ENCODE data around the gene TRIM32. TPM values are rescaled to one million over a fixed set of nuclear protein-coding genes. Genes with fewer than 3 reads are reported as not detected.

The TRIM32 gene
- total RNA-seq, 1 experiment from 2014 or later, result 20.2 TPM

- in situ Hi-C loops (cut with HindIII; ENCODE audit: low pct_unique_long_range_greater_than_20kb, low sequenced_read_pairs) (no loop called here), intact Hi-C loops (cut with micrococcal nuclease; ENCODE audit: unreplicated experiment) (no loop called here)
- Histone ChIP-seq H3K27me3 (ENCODE audit: control insufficient read depth, insufficient read depth, low read length) (no peaks in the 10 kb centered on the region), H3K4me3 (ENCODE audit: low read depth in 2 of 2, low read length in 2 of 2) (no peak overlapping the region), H3K36me3 (ENCODE audit: control insufficient read depth, insufficient read depth, low read length) (no peaks in the 10 kb centered on the region), H3K9me3 (ENCODE audit: control insufficient read depth, insufficient read depth, low read depth, low read length) (no peaks in the 10 kb centered on the region), H3K27ac (ENCODE audit: low read length) (no peak overlapping the region), H3K4me1 (ENCODE audit: control insufficient read depth, insufficient read depth, low read length) (no peaks in the 10 kb centered on the region; the same call in 1 of the 2 replicates)
- no peak for TF ChIP-seq REST (IDR thresholded peaks at IDR 0.05; ENCODE audit: insufficient read depth in 1 of 2, low read depth in 2 of 2, low read length in 1 of 2)
- TF ChIP-seq TCF7L2 (IDR thresholded peaks at IDR 0.05; ENCODE audit: low read depth, low read length), result no peak
- no peak for TF ChIP-seq SIN3A (IDR thresholded peaks at IDR 0.05; ENCODE audit: borderline replicate concordance, insufficient read depth, low read depth, low read length)
- no peak for TF ChIP-seq CTCF (IDR thresholded peaks at IDR 0.05)
- no peak for TF ChIP-seq POLR2AphosphoS5 (IDR thresholded peaks at IDR 0.05; ENCODE audit: low read depth, low read length)
- CTCF ChIA-PET, result no interaction called here
- ATAC-seq (no peak), DNase-seq (ENCODE audit: low read depth, low spot score) (no peak)
- BruUV-seq (replicated peaks), result no TSS peak
- POLR2A ChIA-PET, result no interaction called here
Measured at GRCh38 chr9:116658265-116658664, 28.8 kb upstream of the TRIM32 start.

- H3K27ac ChIP-seq (ENCODE audit: low read length), result no peak overlapping the region
- H3K36me3 ChIP-seq (ENCODE audit: control insufficient read depth, insufficient read depth, low read length), result no peaks in the 10 kb centered on the region
- H3K4me1 ChIP-seq (ENCODE audit: control insufficient read depth, insufficient read depth, low read length), result no peaks in the 10 kb centered on the region
- no peak for TF ChIP-seq REST (IDR thresholded peaks at IDR 0.05; ENCODE audit: insufficient read depth in 1 of 2, low read depth in 2 of 2, low read length in 1 of 2)
- TF ChIP-seq CTCF (IDR thresholded peaks at IDR 0.05), result peak; percentile 70
- no peak for TF ChIP-seq TCF7L2 (IDR thresholded peaks at IDR 0.05; ENCODE audit: low read depth, low read length)
- ChIA-PET CTCF (no interaction called here), POLR2A (interaction anchor here (0.6 kb wide), 1 partner anchor 208 kb away, joined by 3 read pairs; no protein-coding TSS in a partner anchor)
- no TSS peak for BruUV-seq (replicated peaks)
- H3K9me3 ChIP-seq (ENCODE audit: control insufficient read depth, insufficient read depth, low read depth, low read length), result no peaks in the 10 kb centered on the region
- in situ Hi-C loops (cut with HindIII; ENCODE audit: low pct_unique_long_range_greater_than_20kb, low sequenced_read_pairs), result no loop called here
- ATAC-seq, result peak; percentile 80
- no peak overlapping the region for H3K4me3 ChIP-seq (ENCODE audit: low read depth in 2 of 2, low read length in 2 of 2)
- H3K27me3 ChIP-seq (ENCODE audit: control insufficient read depth, insufficient read depth, low read length), result no peaks in the 10 kb centered on the region
- intact Hi-C loops (cut with micrococcal nuclease; ENCODE audit: unreplicated experiment), result loop anchor here (5.0 kb wide), 1 partner anchor 1064 kb away; no protein-coding TSS in a partner anchor
- peak; percentile 35 for DNase-seq (ENCODE audit: low read depth, low spot score)
Measured at GRCh38 chr9:116661037-116661954, 25.8 kb upstream of the TRIM32 start.
